Neutrophil (primary cell): ENCODE data around the gene SPTBN1.

Experiments
- H3K27ac ChIP-seq: fragments of 200-600 bp; sonication (generic); 2 replicates; pipeline ENCODE4 v1.5.1; 2016; ENCODE audit warnings: mild to moderate bottlenecking, moderate library complexity
- H3K27me3 ChIP-seq: fragments of 200-600 bp; sonication (generic); 2 replicates; pipeline ENCODE4 v1.6.0; 2016; ENCODE audit warnings: mild to moderate bottlenecking
- H3K36me3 ChIP-seq: fragments of 200-600 bp; sonication (generic); 2 replicates; pipeline ENCODE4 v1.5.1; 2017
- H3K4me1 ChIP-seq, 2 experiments: fragments of 200-600 bp in 1 of 2; sonication (generic) in 1 of 2; 1 replicate in 1 of 2; 2 replicates in 1 of 2; pipeline versions ENCODE4 v1.5.1 to v1.6.1; 2013 to 2016; ENCODE audit warnings: low read depth in 1 of 2, low read length in 1 of 2, mild to moderate bottlenecking in 1 of 2, moderate library complexity in 1 of 2; ENCODE audit not compliant: control insufficient read depth in 1 of 2, insufficient read depth in 1 of 2
- H3K4me3 ChIP-seq, 2 experiments: fragments of 200-600 bp in 1 of 2; sonication (generic) in 1 of 2; 1 replicate in 1 of 2; 2 replicates in 1 of 2; pipeline ENCODE4 v1.5.1; 2013 to 2016; ENCODE audit warnings: low read depth in 1 of 2, low read length in 1 of 2, mild to moderate bottlenecking in 1 of 2, moderate library complexity in 1 of 2
- H3K9me3 ChIP-seq: fragments of 200-600 bp; sonication (generic); 2 replicates; pipeline ENCODE4 v1.5.1; 2016
- CTCF ChIP-seq: fragments of 200-600 bp; sonication (generic); IDR thresholded peaks from 2 replicates; pipeline ENCODE4 v1.5.1; 2016; ENCODE audit warnings: antibody characterized with exemption

Gene SPTBN1

DNA sequence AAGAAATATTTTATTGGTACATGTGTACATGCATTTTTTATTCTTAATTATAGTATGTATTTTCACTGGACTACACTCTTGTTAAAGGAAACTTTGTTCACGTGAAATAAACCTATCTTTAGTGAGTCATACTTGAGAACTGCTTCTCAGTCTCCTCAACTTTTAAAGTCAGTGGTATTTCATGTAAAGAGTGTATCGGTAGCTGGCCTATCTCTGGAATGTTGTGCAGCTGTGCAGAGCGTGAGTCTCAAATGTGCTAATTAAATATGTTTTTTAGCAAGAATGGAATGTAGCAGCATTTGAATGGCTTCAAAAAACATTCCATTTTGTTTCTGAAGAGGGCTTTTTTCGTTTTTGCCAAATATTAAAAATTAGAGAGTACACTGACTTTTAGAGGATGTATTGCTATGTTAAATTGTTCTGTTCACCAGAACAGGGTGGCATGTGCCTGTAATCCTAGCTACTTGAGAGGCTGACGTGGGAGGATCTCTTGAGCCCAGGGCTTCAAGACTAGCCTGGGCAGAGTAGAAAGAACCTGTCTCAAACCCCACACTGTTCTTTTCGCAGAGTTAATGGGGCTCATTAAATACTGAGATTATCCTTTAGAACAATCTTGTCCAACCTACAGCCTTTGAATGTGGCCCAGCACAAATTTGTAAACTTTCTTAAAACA is 14.3 kb downstream of the SPTBN1 start:
- TF ChIP-seq CTCF: no peak
- no peak overlapping the region for H3K27ac ChIP-seq
- H3K9me3 ChIP-seq: no peaks in the 10 kb centered on the region
- no peaks in the 10 kb centered on the region for H3K4me1 ChIP-seq
- no peaks in the 10 kb centered on the region for H3K36me3 ChIP-seq
- H3K27me3 ChIP-seq: no peaks in the 10 kb centered on the region
- H3K4me3 ChIP-seq: no peak overlapping the region

DNA sequence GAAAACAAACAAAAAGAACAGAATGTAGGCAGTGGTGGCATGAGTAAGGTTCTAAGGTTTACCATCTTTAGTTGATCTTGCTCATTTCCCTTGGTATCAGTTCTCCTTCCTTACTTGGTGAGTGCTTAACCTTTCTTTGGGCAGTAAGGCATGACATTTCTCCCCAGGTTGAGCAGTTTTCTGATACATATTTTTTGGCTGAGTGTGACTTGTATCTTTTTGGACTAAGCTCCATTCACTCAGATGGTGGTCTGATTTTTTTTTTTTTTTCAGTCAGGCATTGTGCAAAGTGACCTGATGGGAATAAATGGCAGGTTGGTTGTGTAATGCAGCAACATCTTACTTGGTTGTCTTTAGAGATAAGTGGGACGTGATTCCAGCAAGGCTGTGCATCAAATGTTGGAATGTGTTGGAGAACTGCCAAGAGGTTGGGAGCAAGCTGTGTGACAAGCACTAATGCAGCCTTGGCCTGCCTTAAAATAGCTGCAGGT is 15.1 kb downstream of the SPTBN1 start:
- no peak for TF ChIP-seq CTCF
- Histone ChIP-seq H3K4me1 (no peaks in the 10 kb centered on the region), H3K27ac (no peak overlapping the region), H3K27me3 (no peaks in the 10 kb centered on the region), H3K9me3 (no peaks in the 10 kb centered on the region), H3K4me3 (no peak overlapping the region), H3K36me3 (no peaks in the 10 kb centered on the region)

- Histone ChIP-seq H3K27me3 (no peaks in the 10 kb centered on the region), H3K36me3 (no peaks in the 10 kb centered on the region), H3K27ac (no peak overlapping the region), H3K4me3 (no peak overlapping the region), H3K4me1 (no peaks in the 10 kb centered on the region), H3K9me3 (peaks cover under 1% of the 10 kb centered on the region)
- TF ChIP-seq CTCF: no peak
Measured at GRCh38 chr2:54473851-54474250, 17.7 kb downstream of the SPTBN1 start.

- Histone ChIP-seq H3K9me3 (peaks cover 12% of the 10 kb centered on the region), H3K36me3 (no peaks in the 10 kb centered on the region), H3K4me3 (no peak overlapping the region), H3K4me1 (no peaks in the 10 kb centered on the region), H3K27ac (no peak overlapping the region), H3K27me3 (no peaks in the 10 kb centered on the region)
- no peak for TF ChIP-seq CTCF
Measured at GRCh38 chr2:54475285-54475684, 19.2 kb downstream of the SPTBN1 start.

DNA sequence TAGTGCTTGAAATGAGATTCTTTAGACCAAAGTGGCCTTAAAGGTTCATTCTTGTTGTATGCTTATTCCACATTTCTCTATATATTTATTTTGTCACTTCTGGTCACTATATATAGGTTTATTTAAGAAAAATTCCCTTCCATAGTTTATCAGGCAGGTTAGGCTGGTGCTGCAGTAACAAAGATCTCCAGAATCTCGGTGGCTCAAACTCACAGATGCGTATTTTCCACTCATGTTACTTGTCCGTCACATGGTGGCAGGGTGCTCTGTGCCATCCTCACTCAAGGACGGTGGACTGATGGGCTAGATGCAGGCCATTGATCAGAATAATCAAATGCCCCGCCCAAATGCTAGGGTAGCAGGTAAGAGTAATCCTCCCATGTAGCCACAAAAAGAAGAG is 19.8 kb downstream of the SPTBN1 start:
- Histone ChIP-seq H3K4me3 (no peak overlapping the region), H3K4me1 (no peaks in the 10 kb centered on the region)
- TF ChIP-seq CTCF: no peak

More for the DNA sequence above, 19.8 kb downstream of the SPTBN1 start:
- H3K27me3 ChIP-seq: no peaks in the 10 kb centered on the region
- H3K27ac ChIP-seq: no peak overlapping the region
- peaks cover 12% of the 10 kb centered on the region for H3K9me3 ChIP-seq
- no peaks in the 10 kb centered on the region for H3K36me3 ChIP-seq
